ENCODE measurements around the gene TM4SF4. TPM values are rescaled to one million over a fixed set of nuclear protein-coding genes. Genes with fewer than 3 reads are reported as not detected.

Gene TM4SF4
- total and polyA plus RNA-seq, 2 experiments from 2014 or later: 0.46 TPM; not detected in 1

GRCh38 chr3:149449182-149449581, 25.3 kb upstream of the TM4SF4 start:
- H3K4me1 ChIP-seq (ENCODE audit: low read depth): peaks cover 8% of the 10 kb centered on the region
- no peak overlapping the region for H3K27ac ChIP-seq
- DNase-seq (ENCODE audit: low read depth in 1 of 2, low spot score in 1 of 2): no peak
- H3K27me3 ChIP-seq: no peaks in the 10 kb centered on the region
- no peak overlapping the region for H3K4me3 ChIP-seq
- TF ChIP-seq CTCF (IDR thresholded peaks at IDR 0.05; ENCODE audit: low read depth, low read length): no peak
- H3K36me3 ChIP-seq: no peaks in the 10 kb centered on the region
- H3K9me3 ChIP-seq (ENCODE audit: low read depth): no peaks in the 10 kb centered on the region

- H3K36me3 ChIP-seq: no peaks in the 10 kb centered on the region
- H3K27ac ChIP-seq: peak overlapping the region; percentile 68
- no peaks in the 10 kb centered on the region for H3K27me3 ChIP-seq
- no peaks in the 10 kb centered on the region for H3K9me3 ChIP-seq (ENCODE audit: low read depth)
- DNase-seq (ENCODE audit: low read depth in 1 of 2, low spot score in 1 of 2): peak in 1 of 2 donors; percentile 21
- H3K4me3 ChIP-seq: no peak overlapping the region
- peaks cover 8% of the 10 kb centered on the region for H3K4me1 ChIP-seq (ENCODE audit: low read depth)
- no peak for TF ChIP-seq CTCF (IDR thresholded peaks at IDR 0.05; ENCODE audit: low read depth, low read length)
Measured at GRCh38 chr3:149449799-149450198, 24.7 kb upstream of the TM4SF4 start.

GRCh38 chr3:149450281-149450680, 24.2 kb upstream of the TM4SF4 start:
- Histone ChIP-seq H3K4me3 (no peak overlapping the region), H3K4me1 (ENCODE audit: low read depth) (peaks cover 9% of the 10 kb centered on the region), H3K27ac (peak overlapping the region; percentile 68), H3K9me3 (ENCODE audit: low read depth) (no peaks in the 10 kb centered on the region), H3K27me3 (no peaks in the 10 kb centered on the region), H3K36me3 (no peaks in the 10 kb centered on the region)
- TF ChIP-seq CTCF (IDR thresholded peaks at IDR 0.05; ENCODE audit: low read depth, low read length): no peak
- no peak for DNase-seq (ENCODE audit: low read depth in 1 of 2, low spot score in 1 of 2)

- H3K9me3 ChIP-seq (ENCODE audit: low read depth): no peaks in the 10 kb centered on the region
- TF ChIP-seq CTCF (IDR thresholded peaks at IDR 0.05; ENCODE audit: low read depth, low read length): no peak
- no peak overlapping the region for H3K4me3 ChIP-seq
- DNase-seq (ENCODE audit: low read depth in 1 of 2, low spot score in 1 of 2): no peak
- no peaks in the 10 kb centered on the region for H3K36me3 ChIP-seq
- no peak overlapping the region for H3K27ac ChIP-seq
- peaks cover 15% of the 10 kb centered on the region for H3K4me1 ChIP-seq (ENCODE audit: low read depth)
- H3K27me3 ChIP-seq: no peaks in the 10 kb centered on the region
Measured at GRCh38 chr3:149452036-149452435, 22.5 kb upstream of the TM4SF4 start.

- DNase-seq (ENCODE audit: low read depth in 1 of 2, low spot score in 1 of 2): no peak
- no peak for TF ChIP-seq CTCF (IDR thresholded peaks at IDR 0.05; ENCODE audit: low read depth, low read length)
- H3K36me3 ChIP-seq: no peaks in the 10 kb centered on the region
- no peaks in the 10 kb centered on the region for H3K27me3 ChIP-seq
- H3K27ac ChIP-seq: no peak overlapping the region
- no peaks in the 10 kb centered on the region for H3K9me3 ChIP-seq (ENCODE audit: low read depth)
- H3K4me1 ChIP-seq (ENCODE audit: low read depth): peaks cover 15% of the 10 kb centered on the region
- no peak overlapping the region for H3K4me3 ChIP-seq
Measured at GRCh38 chr3:149453140-149453805, 21.2 kb upstream of the TM4SF4 start.

Measured in cardiac muscle cell (in vitro differentiated cells and primary cell).